K562 (cell line): ENCODE measurements around the gene CCDC141. TPM values are rescaled to one million over a fixed set of nuclear protein-coding genes. Genes with fewer than 3 reads are reported as not detected.

Source experiments
- ATAC-seq: fragments of 200-7000 bp; cut with Tn5 transposase; 3 replicates; pipeline ENCODE4 v1.9.1; 2020; ENCODE audit warnings: moderate library complexity
- BruUV-seq: library from RNA; stranded (reverse); fragments of 400-500 nt; replicated peaks from 2 replicates; lab custom pipeline; 2021; lab: Mats Ljungman, UMichigan
- CTCF ChIA-PET: fragments of 300-600 bp; formaldehyde crosslinking; extraction: SDS; loops from one replicate; lab custom pipeline; 2021; ENCODE audit warnings: low intra/inter-chr PET ratio; lab: Yijun Ruan, JAX
- POLR2A ChIA-PET: fragments of 300-600, 350-650 bp; sonication (Branson Sonifier 250); formaldehyde crosslinking; extraction: SDS; loops from one replicate; lab custom pipeline; 2021; ENCODE audit warnings: antibody characterized with exemption, inconsistent platforms; lab: Yijun Ruan, JAX
- DNase-seq, 4 experiments: peaks; one replicate each; pipeline versions ENCODE4 v3.0.0 to v3.0.0-alpha.2; 2011 to 2018; ENCODE audit warnings: low spot score in 3 of 4, mixed read lengths in 3 of 4; ENCODE audit errors: extremely low read depth in 1 of 4
- FAIRE-seq: peaks from 2 replicates; lab custom pipeline; 2011; peaks lifted over from hg19 to GRCh38; lab: Jason Lieb, UNC
- H2AFZ ChIP-seq: 2 replicates; pipeline ENCODE4 v1.6.0; 2011; ENCODE audit warnings: low read depth, low read length, control low read depth, inconsistent platforms
- H3K27ac ChIP-seq: fragments of 200-600 bp; 3 replicates; pipeline ENCODE4 v1.8.0; 2011; ENCODE audit warnings: low read depth, mild to moderate bottlenecking, control low read depth, inconsistent platforms, low read length, moderate library complexity, mixed read lengths; ENCODE audit errors: extremely low read depth
- H3K27me3 ChIP-seq, 2 experiments: fragments of 300-600 bp in 1 of 2; 2 replicates in 1 of 2; 3 replicates in 1 of 2; pipeline versions ENCODE4 v1.6.0 to v1.8.0; 2011; ENCODE audit warnings: inconsistent platforms in 2 of 2, low read length in 2 of 2, mild to moderate bottlenecking in 1 of 2, mixed read lengths in 1 of 2, moderate library complexity in 1 of 2; ENCODE audit not compliant: control insufficient read depth in 2 of 2, insufficient read depth in 2 of 2
- H3K36me3 ChIP-seq: fragments of 300-600 bp; 3 replicates; pipeline ENCODE4 v1.8.0; 2011; ENCODE audit warnings: mild to moderate bottlenecking, low read length, inconsistent platforms; ENCODE audit not compliant: control insufficient read depth, insufficient read depth
- H3K4me1 ChIP-seq, 2 experiments: fragments of 200-600 bp in 1 of 2; replicated peaks in 1 of 2; 2 replicates in 1 of 2; 3 replicates in 1 of 2; pipeline versions ENCODE4 v1.5.1 to v1.8.0; 2011; ENCODE audit warnings: inconsistent platforms in 2 of 2, low read length in 2 of 2, mild to moderate bottlenecking in 1 of 2, mixed read lengths in 1 of 2, moderate library complexity in 1 of 2; ENCODE audit not compliant: control insufficient read depth in 2 of 2, insufficient read depth in 2 of 2
- H3K4me2 ChIP-seq: 2 replicates; pipeline ENCODE4 v1.6.1; 2011; ENCODE audit warnings: low read length, control low read depth, inconsistent platforms, mixed read lengths; ENCODE audit not compliant: insufficient read depth
- H3K4me3 ChIP-seq: fragments of 200-600 bp; sonication (generic), shearing (Covaris generic); 2 replicates; pipeline ENCODE4 v1.5.1; 2016; ENCODE audit warnings: control low read depth, inconsistent platforms
- H3K79me2 ChIP-seq: fragments of 200-600 bp; 3 replicates; pipeline ENCODE4 v1.8.0; 2011; ENCODE audit warnings: low read length, inconsistent platforms; ENCODE audit not compliant: control insufficient read depth, insufficient read depth
- H3K9ac ChIP-seq, 2 experiments: 2 replicates each; pipeline versions ENCODE4 v1.6.0 to v1.6.1; 2011; ENCODE audit warnings: low read depth in 2 of 2, low read length in 2 of 2, control low read depth in 1 of 2, inconsistent platforms in 1 of 2, mild to moderate bottlenecking in 1 of 2, mixed read lengths in 1 of 2; ENCODE audit not compliant: insufficient read depth in 1 of 2
- H3K9me1 ChIP-seq: one replicate; pipeline ENCODE4 v1.6.0; 2011; ENCODE audit warnings: inconsistent platforms, mild to moderate bottlenecking, low read length, moderate library complexity; ENCODE audit not compliant: control insufficient read depth, insufficient read depth
- H3K9me3 ChIP-seq: replicated peaks from 2 replicates; pipeline ENCODE4 v1.5.1; 2011; ENCODE audit warnings: low read depth, low read length, inconsistent platforms; ENCODE audit not compliant: control insufficient read depth, insufficient read depth
- H4K20me1 ChIP-seq: replicated peaks from 2 replicates; pipeline ENCODE4 v1.6.1; 2011; ENCODE audit warnings: low read length, inconsistent platforms, mixed read lengths; ENCODE audit not compliant: control insufficient read depth, insufficient read depth
- ELF1 ChIP-seq: fragments of 200-800 bp; sonication (Bioruptor generic); IDR thresholded peaks from 2 replicates; pipeline ENCODE4 v1.6.1; 2016; ENCODE audit warnings: missing genetic modification characterization, missing compliant biosample characterization
- PCBP2 ChIP-seq: fragments of 200-400 bp; formaldehyde crosslinking; IDR thresholded peaks from 2 replicates; pipeline ENCODE4 v1.6.1; 2018; ENCODE audit warnings: low read length, low read depth, mild to moderate bottlenecking, moderate library complexity; ENCODE audit not compliant: poor library complexity, severe bottlenecking
- TAF15 ChIP-seq: fragments of 200-400 bp; formaldehyde crosslinking; IDR thresholded peaks from 2 replicates; pipeline ENCODE4 v1.6.1; 2017; ENCODE audit warnings: mild to moderate bottlenecking, low read depth, low read length, moderate library complexity
- TAF9B ChIP-seq: fragments of 450-650 bp; IDR thresholded peaks from 2 replicates; pipeline ENCODE4 v1.6.1; 2018; ENCODE audit warnings: mild to moderate bottlenecking; ENCODE audit not compliant: partially characterized antibody
- USF2 ChIP-seq: sonication (generic); formaldehyde crosslinking; IDR thresholded peaks from 2 replicates; pipeline ENCODE4 v1.5.0; 2020; ENCODE audit warnings: missing genetic modification reagents
- ZNF224 ChIP-seq: sonication (generic); formaldehyde crosslinking; IDR thresholded peaks from 2 replicates; pipeline ENCODE4 v1.8.0; 2022; ENCODE audit warnings: mild to moderate bottlenecking, missing genetic modification reagents
- ZNF263 ChIP-seq: sonication (generic); formaldehyde crosslinking; IDR thresholded peaks from 2 replicates; pipeline ENCODE4 v1.8.0; 2022; ENCODE audit warnings: mild to moderate bottlenecking, missing genetic modification reagents, borderline replicate concordance
- ZNF384 ChIP-seq: IDR thresholded peaks from 2 replicates; pipeline ENCODE4 v1.6.1; 2012; ENCODE audit warnings: low read depth, low read length, improper control_type of control experiment
- WGBS: fragments of 100-300 bp; shearing (Covaris generic); methylation state at CpG from one replicate; pipeline ENCODE4 v1.1.6; 2016; ENCODE audit warnings: low coverage, mixed read lengths; ENCODE audit not compliant: insufficient coverage; ENCODE audit errors: missing lambda C conversion rate; 5-methylcytosine and 5-hydroxymethylcytosine counted together
- in situ Hi-C: fragments of 300-500 bp; cut with MboI; formaldehyde crosslinking; loops from 4 replicates; pipeline ENCODE4 v1.15.0; 2018; ENCODE audit warnings: inconsistent platforms, mixed read lengths
- intact Hi-C: fragments of 100-400 bp; cut with micrococcal nuclease; formaldehyde crosslinking; loops from 2 replicates; pipeline ENCODE4 v1.14.2; 2022
- polyA plus RNA-seq, 8 experiments: library from polyadenylated mRNA; depleted of rRNA in 4 of 8; stranded (reverse) in 5 of 8; unstranded in 3 of 8; fragments of >200 nt; fragmentation: Nextera tagmentation in 2 of 8; fragmentation: Illumina TruSeq in 1 of 8; extraction: Ambion mirVana in 2 of 8; extraction: Trizol in 1 of 8; gene quantifications; 2 replicates each; pipeline versions ENCODE4 v1.2.1 to v1.2.3, GENCODE V29; 2011 to 2014; ENCODE audit warnings: inconsistent platforms in 1 of 8, missing spikeins in 1 of 8
- total RNA-seq, 7 experiments: library from RNA; depleted of rRNA in 6 of 7; stranded (reverse); fragments of >200 nt in 6 of 7; fragmentation: Illumina TruSeq in 2 of 7; extraction: Trizol in 2 of 7; gene quantifications; 2 replicates each; pipeline versions ENCODE4 v1.2.1 to v1.2.3, GENCODE V29; 2011 to 2021; ENCODE audit warnings: low replicate concordance in 1 of 7
- TF ChIP-seq, protein P1 (sequence below): IDR thresholded peaks from 3 replicates; pipeline ENCODE4 v1.6.1; 2011; ENCODE audit warnings: borderline replicate concordance, mild to moderate bottlenecking, moderate library complexity; ENCODE audit not compliant: insufficient read length; ENCODE audit errors: extremely low read depth
- TF ChIP-seq, protein P2 (sequence below): sonication (generic); formaldehyde crosslinking; IDR thresholded peaks from 2 replicates; pipeline ENCODE4 v1.8.1; 2022; ENCODE audit warnings: missing genetic modification reagents

The CCDC141 gene
- total and polyA plus RNA-seq, 9 of the 15 experiments (the other 6 are each of a cell fraction or from before 2014, with no cell fraction given): 0.09 TPM; not detected in 8

DNA sequence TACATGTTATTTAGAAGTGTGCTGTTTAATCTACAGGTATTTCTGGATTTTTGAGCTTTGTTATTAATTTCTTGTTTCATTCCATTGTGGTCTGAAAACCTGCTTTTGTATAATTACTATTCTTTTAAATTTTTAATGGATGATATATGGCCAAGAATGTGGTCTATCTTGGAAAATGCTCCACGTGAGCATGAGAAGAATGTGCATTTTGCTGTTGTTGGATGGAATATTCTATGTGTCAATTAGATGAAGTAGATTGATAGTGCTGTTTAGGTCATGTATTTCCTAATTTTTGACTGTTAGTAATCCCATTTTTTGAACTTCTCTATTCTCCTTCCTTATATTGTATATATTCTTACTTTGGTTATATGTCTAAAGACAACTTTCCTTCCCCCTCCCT lies 222.8 kb downstream of the CCDC141 start:
- no peaks in the 10 kb centered on the region for H3K27me3 ChIP-seq
- H4K20me1 ChIP-seq: no peaks in the 10 kb centered on the region
- no peak overlapping the region for H3K4me2 ChIP-seq
- no peak for ATAC-seq
- no peak for DNase-seq
- intact Hi-C loops (no loop called here), in situ Hi-C loops (no loop called here)
- H3K9me3 ChIP-seq: no peaks in the 10 kb centered on the region
- H3K27ac ChIP-seq: no peak overlapping the region
- BruUV-seq: no TSS peak
- no peak overlapping the region for H3K4me3 ChIP-seq
- H3K36me3 ChIP-seq: no peaks in the 10 kb centered on the region
- FAIRE-seq: no peak
- no peak overlapping the region for H3K9ac ChIP-seq
- POLR2A ChIA-PET: no interaction called here
- CTCF ChIA-PET: no interaction called here
- TF ChIP-seq, protein P1, sequence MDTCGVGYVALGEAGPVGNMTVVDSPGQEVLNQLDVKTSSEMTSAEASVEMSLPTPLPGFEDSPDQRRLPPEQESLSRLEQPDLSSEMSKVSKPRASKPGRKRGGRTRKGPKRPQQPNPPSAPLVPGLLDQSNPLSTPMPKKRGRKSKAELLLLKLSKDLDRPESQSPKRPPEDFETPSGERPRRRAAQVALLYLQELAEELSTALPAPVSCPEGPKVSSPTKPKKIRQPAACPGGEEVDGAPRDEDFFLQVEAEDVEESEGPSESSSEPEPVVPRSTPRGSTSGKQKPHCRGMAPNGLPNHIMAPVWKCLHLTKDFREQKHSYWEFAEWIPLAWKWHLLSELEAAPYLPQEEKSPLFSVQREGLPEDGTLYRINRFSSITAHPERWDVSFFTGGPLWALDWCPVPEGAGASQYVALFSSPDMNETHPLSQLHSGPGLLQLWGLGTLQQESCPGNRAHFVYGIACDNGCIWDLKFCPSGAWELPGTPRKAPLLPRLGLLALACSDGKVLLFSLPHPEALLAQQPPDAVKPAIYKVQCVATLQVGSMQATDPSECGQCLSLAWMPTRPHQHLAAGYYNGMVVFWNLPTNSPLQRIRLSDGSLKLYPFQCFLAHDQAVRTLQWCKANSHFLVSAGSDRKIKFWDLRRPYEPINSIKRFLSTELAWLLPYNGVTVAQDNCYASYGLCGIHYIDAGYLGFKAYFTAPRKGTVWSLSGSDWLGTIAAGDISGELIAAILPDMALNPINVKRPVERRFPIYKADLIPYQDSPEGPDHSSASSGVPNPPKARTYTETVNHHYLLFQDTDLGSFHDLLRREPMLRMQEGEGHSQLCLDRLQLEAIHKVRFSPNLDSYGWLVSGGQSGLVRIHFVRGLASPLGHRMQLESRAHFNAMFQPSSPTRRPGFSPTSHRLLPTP: no peak
- TF ChIP-seq, protein P2, sequence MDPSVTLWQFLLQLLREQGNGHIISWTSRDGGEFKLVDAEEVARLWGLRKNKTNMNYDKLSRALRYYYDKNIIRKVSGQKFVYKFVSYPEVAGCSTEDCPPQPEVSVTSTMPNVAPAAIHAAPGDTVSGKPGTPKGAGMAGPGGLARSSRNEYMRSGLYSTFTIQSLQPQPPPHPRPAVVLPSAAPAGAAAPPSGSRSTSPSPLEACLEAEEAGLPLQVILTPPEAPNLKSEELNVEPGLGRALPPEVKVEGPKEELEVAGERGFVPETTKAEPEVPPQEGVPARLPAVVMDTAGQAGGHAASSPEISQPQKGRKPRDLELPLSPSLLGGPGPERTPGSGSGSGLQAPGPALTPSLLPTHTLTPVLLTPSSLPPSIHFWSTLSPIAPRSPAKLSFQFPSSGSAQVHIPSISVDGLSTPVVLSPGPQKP: no peak
- TF ChIP-seq PCBP2 (no peak), ZNF263 (CRISPR knock-in tag) (no peak), ZNF224 (CRISPR knock-in tag) (no peak), ELF1 (tag) (no peak), ZNF384 (no peak), TAF9B (no peak), TAF15 (no peak), USF2 (CRISPR knock-in tag) (no peak)
- no peak overlapping the region for H2AFZ ChIP-seq
- H3K4me1 ChIP-seq: no peaks in the 10 kb centered on the region
- no peaks in the 10 kb centered on the region for H3K79me2 ChIP-seq
- WGBS: 0% methylated on average over 1 of the region's 1 CpG
- no peaks in the 10 kb centered on the region for H3K9me1 ChIP-seq
